HG03342 (cell line): Measurements from ENCODE around the gene GZMM.

ENCODE experiments used
- ATAC-seq: cut with Tn5 transposase; IDR thresholded peaks from one replicate; pipeline ENCODE4 v1.9.1; 2021; ENCODE audit warnings: mild to moderate bottlenecking, moderate library complexity; ENCODE audit not compliant: unreplicated experiment

The GZMM gene

GRCh38 chr19:594265-594870 lies 50.5 kb downstream of the GZMM start:
- ATAC-seq = no peak

DNA sequence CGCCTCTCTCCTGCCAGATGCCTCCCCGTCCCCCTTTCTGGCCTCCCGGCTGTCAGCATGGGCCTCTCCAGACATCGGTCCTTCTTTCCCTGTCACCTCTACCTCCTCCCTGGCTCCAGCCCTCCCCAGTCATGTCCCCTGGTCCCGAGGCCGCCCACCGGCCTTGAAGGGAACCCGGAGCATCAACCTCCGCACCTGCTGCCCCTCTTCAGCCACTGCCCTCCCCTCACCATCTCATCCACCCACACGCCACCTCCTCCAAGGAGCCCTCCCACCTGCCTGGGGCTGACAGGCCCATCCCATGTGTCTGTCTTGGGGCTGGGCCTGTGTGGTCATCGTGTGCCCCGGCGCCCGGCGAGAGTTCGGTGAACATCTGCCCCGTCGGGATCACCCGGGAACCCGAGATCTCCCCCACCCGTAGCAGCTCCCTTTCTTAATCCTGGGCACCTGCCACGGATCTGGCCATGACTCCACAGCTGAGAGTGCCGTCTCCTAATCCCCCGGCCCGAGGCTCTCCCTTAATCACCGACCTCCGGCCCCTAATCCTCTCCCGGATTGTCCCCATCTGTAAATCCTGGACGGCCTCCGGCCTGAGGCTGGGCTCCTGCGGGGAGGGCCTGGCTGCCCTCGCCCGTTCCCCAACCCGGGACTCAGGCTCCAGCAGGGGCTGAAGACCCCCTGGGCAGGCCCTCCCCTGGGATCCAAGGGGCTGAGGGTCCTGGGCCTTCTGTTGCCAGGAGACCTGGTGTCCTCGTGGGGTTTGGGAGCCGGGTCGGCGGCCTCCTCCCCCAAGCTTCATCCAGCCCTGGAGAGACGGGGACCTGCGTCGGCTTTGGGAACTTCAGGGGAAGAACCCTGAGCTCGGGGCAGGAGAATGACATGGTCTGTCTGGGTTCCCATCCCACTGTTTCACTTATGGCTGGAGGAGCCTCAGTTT lies 51.7 kb downstream of the GZMM start:
- ATAC-seq = no peak

DNA sequence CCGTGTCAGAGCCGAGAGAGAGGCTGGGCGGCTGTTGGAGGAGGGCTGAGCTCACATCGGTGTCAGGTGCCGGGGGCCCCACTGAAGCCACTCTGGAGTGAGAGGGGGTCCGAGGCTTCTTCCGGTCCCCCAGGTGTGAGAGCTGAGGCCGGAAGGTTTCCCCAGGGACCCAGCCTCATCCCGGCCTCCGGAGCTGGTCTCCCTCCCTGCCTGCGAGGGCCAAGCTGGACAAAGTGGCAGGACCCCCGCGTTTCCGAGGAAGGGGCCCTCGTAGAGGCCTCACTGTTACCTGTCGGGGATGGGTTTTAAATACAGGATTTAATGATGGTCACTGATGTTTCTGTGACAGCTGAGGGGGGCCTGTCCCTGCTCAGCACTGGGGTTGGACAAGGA lies 52.4 kb downstream of the GZMM start:
- no peak for ATAC-seq

DNA sequence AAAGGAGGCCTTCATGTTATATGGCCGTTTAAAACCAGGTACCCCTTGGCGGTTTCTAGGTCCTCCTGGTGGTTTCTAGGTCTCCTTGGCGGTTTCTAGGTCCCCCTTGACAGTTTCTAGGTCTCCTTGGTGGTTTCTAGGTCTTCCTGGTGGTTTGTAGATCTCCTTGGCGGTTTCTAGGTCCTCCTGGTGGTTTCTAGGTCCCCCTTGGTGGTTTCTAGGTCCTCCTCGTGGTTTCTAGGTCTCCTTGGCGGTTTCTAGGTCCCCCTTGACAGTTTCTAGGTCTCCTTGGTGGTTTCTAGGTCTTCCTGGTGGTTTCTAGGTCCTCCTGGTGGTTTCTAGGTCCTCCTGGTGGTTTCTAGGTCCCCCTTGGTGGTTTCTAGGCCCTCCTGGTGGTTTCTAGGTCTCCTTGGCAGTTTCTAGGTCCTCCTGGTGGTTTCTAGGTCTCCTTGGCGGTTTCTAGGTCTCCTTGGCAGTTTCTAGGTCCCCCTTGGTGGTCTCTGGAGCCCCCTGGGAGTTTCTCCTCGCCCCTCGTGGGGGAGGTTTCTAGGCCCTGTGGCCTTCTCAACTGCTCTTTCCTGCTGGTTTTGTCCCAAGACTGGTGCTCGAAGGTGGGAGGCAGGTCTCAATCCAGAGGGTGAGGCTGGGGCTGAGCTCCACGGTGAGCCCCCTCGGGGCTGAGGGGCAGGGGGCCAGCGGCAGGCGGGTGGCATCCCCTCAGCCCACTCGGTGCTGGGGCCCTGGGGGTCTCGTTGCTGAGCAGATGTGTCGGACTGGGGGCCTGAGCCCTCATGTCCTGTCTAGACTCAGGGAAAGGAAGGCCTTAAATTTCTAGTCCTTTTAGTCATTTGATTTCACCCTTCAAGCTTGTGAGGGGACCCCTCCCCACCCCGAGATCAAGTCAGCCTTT lies 53.8 kb downstream of the GZMM start:
- ATAC-seq = no peak
